GM19455 (cell line): ENCODE results near the gene KRT6A.
"Not testable (repeated sequence)": the region's sequence is repeated elsewhere in the genome, so short reads cannot be mapped to it uniquely, and the experiment has no call there.

Experiments
- ATAC-seq: cut with Tn5 transposase; IDR thresholded peaks from one replicate; pipeline ENCODE4 v1.9.1; 2021; ENCODE audit not compliant: unreplicated experiment

KRT6A gene

GRCh38 chr12:52473768-52474167, 19.3 kb downstream of the KRT6A start, which contains the start of gene KRT6C:
Gene KRT6C (minus strand): TSS chr12:52473805. CDS start chr12:52473737, 68 bp downstream.
- no peak for ATAC-seq

- ATAC-seq = no peak
These were observed 23.2 kb downstream of the KRT6A start for GRCh38 chr12:52469853-52470252.

GRCh38 chr12:52464897-52465296, 28.2 kb downstream of the KRT6A start:
- ATAC-seq = no peak

- no peak for ATAC-seq
These were observed 31.4 kb downstream of the KRT6A start for GRCh38 chr12:52461693-52462092.

- no peak for ATAC-seq
These were observed 34.2 kb downstream of the KRT6A start for GRCh38 chr12:52458861-52459260.

GRCh38 chr12:52455821-52456220, 37.2 kb downstream of the KRT6A start:
- no peak for ATAC-seq

GRCh38 chr12:52454411-52455201, 38.5 kb downstream of the KRT6A start:
- ATAC-seq = no peak

GRCh38 chr12:52452101-52452500, 41.0 kb downstream of the KRT6A start, which contains the start of gene KRT6B:
Gene KRT6B (minus strand): TSS chr12:52452146. CDS start chr12:52452078, 68 bp downstream.
- no peak for ATAC-seq

- no peak for ATAC-seq
These were observed 44.8 kb downstream of the KRT6A start for GRCh38 chr12:52448228-52448627.

- ATAC-seq = not testable (repeated sequence)
These were observed 45.9 kb downstream of the KRT6A start for GRCh38 chr12:52447196-52447595.

GRCh38 chr12:52446367-52447045, 46.6 kb downstream of the KRT6A start:
- no peak for ATAC-seq

GRCh38 chr12:52445876-52446275, 47.2 kb downstream of the KRT6A start:
- no peak for ATAC-seq

GRCh38 chr12:52444647-52445595, 48.1 kb downstream of the KRT6A start:
- ATAC-seq = no peak

GRCh38 chr12:52443966-52444365, 49.1 kb downstream of the KRT6A start:
- ATAC-seq = no peak

GRCh38 chr12:52442600-52443061, 50.4 kb downstream of the KRT6A start:
- no peak for ATAC-seq

GRCh38 chr12:52441320-52441911, 51.6 kb downstream of the KRT6A start:
- ATAC-seq = no peak

GRCh38 chr12:52440821-52441319, 52.2 kb downstream of the KRT6A start:
- no peak for ATAC-seq

- no peak for ATAC-seq
These were observed 53.2 kb downstream of the KRT6A start for GRCh38 chr12:52439845-52440244.

- ATAC-seq = no peak
These were observed 53.6 kb downstream of the KRT6A start for GRCh38 chr12:52439420-52439819.
